Activated CD4-positive, alpha-beta T cell treated with anti-CD3 and anti-CD28 coated beads, Interleukin-2, amount 50 U/mL, for 16 hours (primary cell): ENCODE data around the gene OPTC.
"Not testable (repeated sequence)": the region's sequence is repeated elsewhere in the genome, so short reads cannot be mapped to it uniquely, and the experiment has no call there.

Source experiments
- DNase-seq: peaks from one replicate; pipeline ENCODE4 v3.0.0-alpha.2; 2020

Gene OPTC

DNA sequence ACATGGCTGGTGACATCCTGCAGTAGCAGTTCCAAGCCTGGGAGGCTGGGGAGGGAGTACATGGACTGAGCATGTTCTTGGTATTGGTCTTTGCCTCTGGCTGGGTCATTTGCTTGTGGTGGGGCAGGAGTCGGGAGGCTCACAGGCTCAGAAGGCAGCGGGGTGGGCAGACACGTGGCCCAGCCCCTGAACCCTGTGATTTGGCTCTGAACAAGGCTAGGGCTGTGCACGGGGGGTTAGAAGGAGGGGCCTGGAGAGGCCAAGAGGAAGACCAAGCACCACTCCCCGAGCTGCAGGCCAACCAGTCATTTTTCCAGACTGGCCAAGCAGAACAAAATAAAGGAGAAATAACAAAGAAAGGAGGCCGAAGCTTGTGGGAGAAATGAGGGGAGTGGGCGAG lies 28.0 kb upstream of the OPTC start:
- DNase-seq, result no peak

DNA sequence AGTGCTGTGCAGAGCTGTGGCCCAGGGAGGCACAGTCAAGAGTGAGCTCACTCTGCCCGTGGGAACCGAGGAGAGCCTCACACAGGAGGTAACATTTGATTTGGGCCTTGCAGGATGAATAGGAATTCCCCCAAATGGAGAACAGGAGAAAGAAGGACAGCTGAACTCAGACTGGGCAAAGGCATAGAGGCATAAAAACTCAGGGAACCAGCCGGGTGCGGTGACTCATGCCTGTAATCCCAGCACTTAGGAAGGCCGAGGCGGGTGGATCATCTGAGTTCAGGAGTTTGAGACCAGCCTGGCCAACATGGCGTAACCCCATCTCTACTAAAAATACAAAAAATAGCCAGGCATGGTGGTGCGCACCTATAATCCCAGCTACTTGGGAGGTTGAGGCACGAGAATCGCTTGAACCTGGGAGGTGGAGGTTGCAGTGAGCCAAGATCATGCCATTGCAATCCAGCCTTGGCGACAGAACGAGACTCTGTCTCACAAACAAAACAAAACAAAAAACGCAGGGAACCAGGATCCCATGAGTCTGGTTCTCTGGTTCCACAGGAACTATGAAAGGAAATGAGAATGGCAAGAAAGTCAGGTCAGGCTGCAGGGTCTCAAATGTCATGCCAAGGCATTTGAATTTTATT lies 26.9 kb upstream of the OPTC start:
- not testable (repeated sequence) for DNase-seq

DNA sequence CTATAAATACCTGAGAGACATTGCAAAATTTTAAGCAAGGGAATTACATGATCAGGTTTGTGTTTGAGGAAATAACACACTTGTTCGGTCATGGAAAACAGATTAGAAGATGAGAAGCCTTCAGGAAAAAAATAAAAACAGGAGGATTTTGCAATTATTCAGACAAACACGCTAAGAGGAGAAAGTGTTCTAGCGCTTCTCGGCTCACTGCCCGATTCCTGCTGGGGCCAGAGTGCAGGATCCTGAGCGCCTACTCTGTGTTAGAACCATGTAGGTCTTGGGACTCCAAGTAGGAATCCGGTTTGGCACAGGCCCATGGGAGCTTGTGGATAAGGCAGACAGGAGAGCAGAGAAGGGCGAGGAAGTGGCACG lies 26.4 kb upstream of the OPTC start:
- no peak for DNase-seq

GRCh38 chr1:203468326-203468725 lies 25.6 kb upstream of the OPTC start:
- no peak for DNase-seq

- DNase-seq, result no peak
Observed at GRCh38 chr1:203470240-203470639, 23.7 kb upstream of the OPTC start.

- no peak for DNase-seq
Observed at GRCh38 chr1:203471841-203472240, 22.1 kb upstream of the OPTC start.

- no peak for DNase-seq
Observed at GRCh38 chr1:203473281-203473680, 20.7 kb upstream of the OPTC start.

DNA sequence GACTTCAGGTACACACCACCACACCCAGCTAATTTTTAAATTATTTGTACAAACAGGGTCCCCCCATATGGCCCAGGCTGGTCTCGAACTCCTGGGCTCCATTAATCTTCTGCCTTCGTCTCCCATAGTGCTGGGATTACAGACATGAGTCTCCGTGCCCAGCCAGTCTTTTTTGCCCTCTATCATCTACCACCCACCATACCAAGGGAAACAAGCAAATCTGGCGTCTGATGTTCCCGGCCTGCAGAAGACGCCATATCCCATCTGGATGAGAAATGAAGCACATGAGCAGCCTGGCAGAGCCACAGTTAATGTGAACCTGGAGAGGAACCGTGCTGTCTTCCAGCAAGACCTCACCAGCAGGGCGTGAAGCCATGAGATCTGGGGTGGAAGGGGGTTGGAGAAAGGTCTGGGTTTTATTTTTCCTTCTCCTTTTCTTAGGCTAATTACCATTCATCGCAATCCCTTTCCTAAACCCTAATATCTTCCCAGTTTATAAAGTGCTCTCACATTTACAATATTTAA lies 20.1 kb upstream of the OPTC start:
- DNase-seq, result no peak

- DNase-seq, result no peak
Observed at GRCh38 chr1:203475012-203475981, 18.7 kb upstream of the OPTC start, which contains the start of gene PRELP. Gene PRELP, plus strand, starts transcription at chr1:203475806. Its CDS starts 7,379 bp downstream, at chr1:203483185.

DNA sequence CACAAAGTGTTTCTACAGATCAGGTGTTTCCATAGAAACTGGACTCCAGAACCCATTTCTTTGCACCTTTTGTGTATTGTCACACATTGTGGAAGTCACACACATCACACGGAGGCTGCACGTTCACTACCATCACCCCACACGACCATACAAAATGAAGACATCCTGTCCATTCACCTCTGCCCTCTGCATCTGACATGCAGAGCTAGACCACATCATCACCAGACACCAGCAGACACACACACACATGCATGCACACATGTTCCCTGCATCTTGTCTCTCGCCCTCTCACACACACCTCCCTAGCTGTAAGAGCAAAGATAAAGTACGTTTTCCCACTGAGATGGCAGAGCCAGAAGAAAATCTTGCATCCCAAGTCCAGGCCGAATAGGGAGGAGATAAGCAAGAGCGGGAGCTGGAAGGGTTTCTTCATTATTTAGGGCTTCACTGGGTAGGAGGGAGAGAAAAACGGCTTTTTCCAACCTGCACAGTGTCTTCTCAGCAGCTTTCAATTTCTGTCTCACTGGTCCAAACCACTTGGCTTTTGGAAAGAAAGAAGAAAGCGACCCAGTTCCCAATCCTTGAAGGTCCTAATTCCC lies 17.6 kb upstream of the OPTC start:
- no peak for DNase-seq

DNA sequence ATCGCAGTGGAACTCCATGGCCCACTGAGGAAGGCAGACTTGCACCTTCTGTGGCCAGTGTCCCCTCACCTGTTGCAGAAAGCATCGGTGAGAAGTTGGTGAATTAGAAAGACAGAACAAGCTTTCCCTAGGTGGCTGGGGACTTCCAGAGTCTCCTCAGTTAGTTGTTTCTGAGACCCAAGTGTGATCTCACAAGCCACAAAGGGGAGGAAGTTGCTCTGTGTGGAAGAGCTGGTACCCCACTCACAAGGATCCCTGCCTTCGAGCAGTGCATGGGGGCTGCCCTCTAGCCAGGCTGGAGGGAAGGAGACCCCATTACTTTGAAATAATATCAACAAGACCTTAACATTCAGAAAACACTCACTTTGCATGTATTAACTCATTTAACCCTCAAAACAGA lies 16.2 kb upstream of the OPTC start:
- DNase-seq, result no peak

DNA sequence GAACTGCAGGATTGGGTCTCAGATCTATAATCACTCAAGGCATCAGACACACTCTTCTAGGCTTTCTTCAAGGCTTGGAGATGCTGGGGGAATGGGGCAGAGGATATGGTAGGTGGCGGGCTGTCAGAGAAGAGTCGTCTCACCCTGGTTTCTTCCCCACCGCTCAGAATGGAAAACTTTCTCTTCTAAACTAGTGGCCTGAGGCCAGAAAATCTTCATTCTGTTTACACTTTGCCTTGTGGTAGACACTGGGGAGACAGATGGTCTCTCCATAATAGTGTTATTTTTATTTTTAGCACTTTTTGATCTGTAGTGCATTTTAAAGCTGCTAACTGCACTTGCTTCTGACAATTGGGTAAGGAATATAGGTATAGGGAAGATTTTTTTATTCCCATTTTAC lies 15.7 kb upstream of the OPTC start:
- DNase-seq, result no peak

GRCh38 chr1:203478986-203479385 lies 15.0 kb upstream of the OPTC start:
- DNase-seq, result no peak

- DNase-seq, result no peak
Observed at GRCh38 chr1:203479646-203480045, 14.3 kb upstream of the OPTC start.

GRCh38 chr1:203480084-203480483 lies 13.9 kb upstream of the OPTC start:
- DNase-seq, result no peak

- DNase-seq, result peak; percentile 16
Observed at GRCh38 chr1:203480525-203481084, 13.3 kb upstream of the OPTC start.

- no peak for DNase-seq
Observed at GRCh38 chr1:203481196-203481595, 12.8 kb upstream of the OPTC start.

DNA sequence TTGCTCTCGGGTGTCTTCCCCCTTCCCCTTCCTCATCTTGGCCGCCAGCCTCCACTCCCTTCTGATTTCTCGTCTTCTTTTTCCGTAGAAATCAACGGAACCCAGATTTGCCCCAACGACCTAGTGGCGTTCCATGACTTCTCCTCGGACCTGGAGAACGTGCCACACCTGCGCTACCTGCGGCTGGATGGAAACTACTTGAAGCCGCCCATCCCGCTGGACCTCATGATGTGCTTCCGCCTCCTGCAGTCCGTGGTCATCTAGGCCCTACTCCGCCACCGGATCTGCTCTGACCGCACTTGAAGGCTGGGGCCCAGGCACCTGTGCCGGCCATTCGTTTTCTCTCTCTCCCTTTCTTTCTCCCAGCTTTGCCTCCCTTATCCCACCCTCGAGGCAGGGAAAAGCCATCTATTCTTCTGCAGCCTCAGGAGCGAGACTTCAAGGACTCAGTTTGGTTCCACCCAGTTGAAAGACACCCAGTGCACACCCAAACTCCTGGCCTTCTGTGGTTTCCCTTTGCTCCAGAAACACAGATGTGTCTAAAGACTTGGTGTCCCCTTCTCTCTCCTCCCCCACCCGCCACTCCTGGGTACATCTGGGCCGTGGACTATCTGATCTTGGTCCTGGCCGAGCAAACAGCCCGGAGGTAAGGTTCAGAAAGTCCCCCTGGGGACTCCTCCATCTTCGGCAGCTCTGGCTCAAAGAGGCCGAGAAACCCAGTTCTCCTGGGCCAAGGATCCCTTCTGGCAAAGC lies 7.2 kb upstream of the OPTC start:
- no peak for DNase-seq

GRCh38 chr1:203488539-203488938 lies 5.4 kb upstream of the OPTC start:
- DNase-seq, result no peak

- DNase-seq, result no peak
Observed at GRCh38 chr1:203490607-203491006, 3.3 kb upstream of the OPTC start.

- no peak for DNase-seq
Observed at GRCh38 chr1:203491664-203492063, 2.3 kb upstream of the OPTC start.

DNA sequence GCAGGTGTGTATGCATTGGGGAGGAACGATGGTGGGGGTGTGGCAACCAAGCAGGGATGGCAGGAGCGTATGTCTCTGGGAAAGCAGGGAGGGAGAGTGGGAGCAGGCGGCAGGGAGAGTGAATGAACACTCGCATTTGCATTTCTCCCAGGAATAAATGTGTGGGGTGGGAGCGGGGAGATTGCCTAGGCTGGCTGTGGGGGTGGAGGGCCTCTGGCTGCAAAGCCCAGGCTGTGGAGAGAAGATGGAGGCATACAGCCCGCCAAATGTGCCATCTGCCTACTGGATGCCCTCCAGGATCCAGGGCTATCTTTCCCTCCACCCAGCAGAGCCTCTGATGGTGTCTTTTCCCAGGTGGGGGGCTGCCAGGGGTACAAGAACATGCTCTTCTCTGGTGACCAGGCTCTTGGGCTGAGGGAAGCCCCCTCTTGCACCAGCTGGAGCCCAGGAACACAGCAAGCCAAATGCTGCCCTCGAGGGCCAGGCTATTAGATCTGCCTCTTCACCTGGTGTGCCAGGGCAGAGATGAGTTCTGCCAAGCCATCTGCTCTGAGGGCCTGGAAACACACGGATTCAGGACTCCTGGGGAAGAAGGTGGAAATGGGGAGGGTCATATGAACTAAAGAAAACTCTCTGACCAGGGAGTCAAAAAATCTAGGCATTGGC lies 1.7 kb upstream of the OPTC start:
- DNase-seq, result no peak
